Measurements from ENCODE around the gene FMOD. TPM values are rescaled to one million over a fixed set of nuclear protein-coding genes. Genes with fewer than 3 reads are reported as not detected.

FMOD gene
- total RNA-seq (10 to 100 TPM; 46.3 to 93.4 TPM), polyA plus RNA-seq (10 to 100 TPM; 16.5 to 19.4 TPM)
- long read RNA-seq, donor 1, transcript FMOD-201 (3 exons, 3,310 nt) = major isoform, 12 of 60 reads
- long read RNA-seq, donor 1, partial matches to known transcripts = 48 of 60 reads
- long read RNA-seq, donor 1, other reads (novel, unspliced or antisense) = 0 of 60 reads
- long read RNA-seq, donor 2, transcript FMOD-201 (3 exons, 3,310 nt) = major isoform, 5 of 23 reads
- long read RNA-seq, donor 2, partial matches to known transcripts = 17 of 23 reads
- long read RNA-seq, donor 2, other reads (novel, unspliced or antisense) = 0 of 23 reads
- long read RNA-seq, donor 3, transcript FMOD-201 (3 exons, 3,310 nt) = major isoform, 8 of 29 reads
- long read RNA-seq, donor 3, partial matches to known transcripts = 21 of 29 reads
- long read RNA-seq, donor 3, other reads (novel, unspliced or antisense) = 0 of 29 reads
- long read RNA-seq, donor 4, transcript FMOD-201 (3 exons, 3,310 nt) = major isoform, 7 of 88 reads
- long read RNA-seq, donor 4, partial matches to known transcripts = 81 of 88 reads
- long read RNA-seq, donor 4, other reads (novel, unspliced or antisense) = 0 of 88 reads
- long read RNA-seq, donor 5, transcript FMOD-201 (3 exons, 3,310 nt) = major isoform, 8 of 51 reads
- long read RNA-seq, donor 5, partial matches to known transcripts = 43 of 51 reads
- long read RNA-seq, donor 5, other reads (novel, unspliced or antisense) = 0 of 51 reads

DNA sequence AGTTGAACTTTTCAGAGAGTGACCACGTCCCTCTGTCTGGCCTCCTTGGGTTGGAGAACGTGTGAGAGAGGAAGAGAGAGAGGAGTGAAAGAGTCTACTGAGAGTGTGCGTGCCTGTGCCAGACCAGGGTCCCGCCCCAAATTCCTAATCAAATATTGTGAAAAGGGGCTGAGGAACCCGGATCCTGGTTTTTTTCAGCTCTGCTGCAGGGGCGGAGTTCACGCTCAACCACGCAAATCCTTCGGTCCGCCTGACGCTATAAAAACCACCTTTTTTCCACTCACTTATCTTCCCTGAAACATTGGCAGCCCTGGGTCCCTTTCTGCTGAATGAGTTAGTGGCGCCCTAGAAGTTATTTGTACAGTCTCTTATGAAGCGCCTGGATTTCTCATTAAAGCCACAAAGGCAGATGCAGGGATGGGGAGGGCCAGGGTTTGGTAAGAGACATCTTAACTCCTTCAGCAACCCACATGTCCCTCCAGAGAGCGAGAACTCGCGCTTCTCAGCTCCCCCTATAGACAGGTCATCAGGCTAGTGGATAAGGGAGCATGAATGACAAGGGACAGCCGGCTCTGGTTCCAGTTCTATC, at the start of gene FMOD:
FMOD (minus strand) TSS at position 86 of the 589 bp plus-strand sequence. CDS start 2,852 bp downstream, outside the sequence.
- no peaks in the 10 kb centered on the region for H3K9me3 ChIP-seq (ENCODE audit: control insufficient read depth in 4 of 4, insufficient read depth in 3 of 4, low read length in 3 of 4)
- H3K4me3 ChIP-seq = no peak within 1 kb of the TSS
- H3K4me1 ChIP-seq (ENCODE audit: control insufficient read depth in 5 of 5, insufficient read depth in 5 of 5, low read length in 5 of 5) = peaks cover 0 to 46% (median 12%) of the 10 kb centered on the region in 5 donors
- ATAC-seq (ENCODE audit: insufficient read depth, low FRiP score) (no peak), DNase-seq (peak; percentile 86 to 93 (median 91))
- no peaks in the 10 kb centered on the region for H3K27me3 ChIP-seq (ENCODE audit: control insufficient read depth in 3 of 3, insufficient read depth in 3 of 3, low read length in 2 of 3)
- peak within 1 kb of the TSS in 1 of 2 donors; percentile 43 for H3K27ac ChIP-seq (ENCODE audit: low read depth in 1 of 2, low read length in 1 of 2)
- TF ChIP-seq, protein P1, sequence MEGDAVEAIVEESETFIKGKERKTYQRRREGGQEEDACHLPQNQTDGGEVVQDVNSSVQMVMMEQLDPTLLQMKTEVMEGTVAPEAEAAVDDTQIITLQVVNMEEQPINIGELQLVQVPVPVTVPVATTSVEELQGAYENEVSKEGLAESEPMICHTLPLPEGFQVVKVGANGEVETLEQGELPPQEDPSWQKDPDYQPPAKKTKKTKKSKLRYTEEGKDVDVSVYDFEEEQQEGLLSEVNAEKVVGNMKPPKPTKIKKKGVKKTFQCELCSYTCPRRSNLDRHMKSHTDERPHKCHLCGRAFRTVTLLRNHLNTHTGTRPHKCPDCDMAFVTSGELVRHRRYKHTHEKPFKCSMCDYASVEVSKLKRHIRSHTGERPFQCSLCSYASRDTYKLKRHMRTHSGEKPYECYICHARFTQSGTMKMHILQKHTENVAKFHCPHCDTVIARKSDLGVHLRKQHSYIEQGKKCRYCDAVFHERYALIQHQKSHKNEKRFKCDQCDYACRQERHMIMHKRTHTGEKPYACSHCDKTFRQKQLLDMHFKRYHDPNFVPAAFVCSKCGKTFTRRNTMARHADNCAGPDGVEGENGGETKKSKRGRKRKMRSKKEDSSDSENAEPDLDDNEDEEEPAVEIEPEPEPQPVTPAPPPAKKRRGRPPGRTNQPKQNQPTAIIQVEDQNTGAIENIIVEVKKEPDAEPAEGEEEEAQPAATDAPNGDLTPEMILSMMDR (IDR thresholded peaks at IDR 0.05; ENCODE audit: control extremely low read depth, extremely low read depth) = no peak
- H3K36me3 ChIP-seq (ENCODE audit: control insufficient read depth in 4 of 4, insufficient read depth in 4 of 4, low read length in 4 of 4) = peaks cover 0 to 10% (median 5%) of the 10 kb centered on the region in 4 donors
- 14 to 33% methylated on average over 17 of the region's 17 CpGs for WGBS, 2 donors
- H3K9ac ChIP-seq (ENCODE audit: insufficient read depth in 1 of 2, low read length in 2 of 2) = peak within 1 kb of the TSS in 1 of 2 donors; percentile 90

DNA sequence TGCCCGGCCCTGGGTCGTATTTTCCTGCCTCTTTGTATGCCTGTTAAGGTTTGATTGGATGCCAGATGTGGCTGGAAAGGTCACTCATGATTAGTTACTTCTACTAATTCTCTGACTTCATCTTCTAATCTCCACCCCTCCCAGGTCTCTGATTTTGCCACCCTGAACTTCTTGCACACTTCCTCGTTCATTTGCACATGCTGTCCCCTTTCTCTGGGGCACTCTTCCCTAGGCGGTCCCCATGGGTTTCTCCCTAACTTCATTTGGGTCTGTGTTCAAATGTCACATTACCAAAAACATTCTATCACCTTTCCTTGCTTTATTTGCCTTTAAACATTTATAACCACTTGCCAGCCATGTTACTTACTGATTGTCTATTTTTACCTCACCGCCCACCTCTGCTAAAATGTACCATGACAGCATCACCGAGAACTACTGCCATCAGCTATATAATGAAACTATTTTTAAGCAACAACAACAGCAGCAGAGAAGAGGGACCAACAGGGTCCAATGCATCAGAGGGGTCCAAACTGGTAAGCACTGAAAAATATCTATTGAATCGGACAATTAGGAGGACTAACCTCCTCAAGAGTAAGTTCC, 45.8 kb upstream of the FMOD start:
- Histone ChIP-seq H3K27me3 (ENCODE audit: control insufficient read depth in 3 of 3, insufficient read depth in 3 of 3, low read length in 2 of 3) (no peaks in the 10 kb centered on the region), H3K9me3 (ENCODE audit: control insufficient read depth in 4 of 4, insufficient read depth in 3 of 4, low read length in 3 of 4) (no peaks in the 10 kb centered on the region), H3K36me3 (ENCODE audit: control insufficient read depth in 4 of 4, insufficient read depth in 4 of 4, low read length in 4 of 4) (no peaks in the 10 kb centered on the region), H3K9ac (ENCODE audit: insufficient read depth in 1 of 2, low read length in 2 of 2) (no peak overlapping the region), H3K4me3 (no peak overlapping the region), H3K4me1 (ENCODE audit: control insufficient read depth in 5 of 5, insufficient read depth in 5 of 5, low read length in 5 of 5) (peaks cover 0 to 12% (median 2%) of the 10 kb centered on the region in 5 donors), H3K27ac (ENCODE audit: low read depth in 1 of 2, low read length in 1 of 2) (no peak overlapping the region)
- TF ChIP-seq, protein P1 (IDR thresholded peaks at IDR 0.05; ENCODE audit: control extremely low read depth, extremely low read depth) = no peak
- no peak for ATAC-seq (ENCODE audit: insufficient read depth, low FRiP score)
- no peak for DNase-seq
- 81 to 90% methylated on average over 7 of the region's 7 CpGs for WGBS, 2 donors

GRCh38 chr1:203395751-203396150, 44.8 kb upstream of the FMOD start:
- 55 to 68% methylated on average over 6 of the region's 6 CpGs for WGBS, 2 donors
- no peak for ATAC-seq (ENCODE audit: insufficient read depth, low FRiP score)
- no peaks in the 10 kb centered on the region for H3K9me3 ChIP-seq (ENCODE audit: control insufficient read depth in 4 of 4, insufficient read depth in 3 of 4, low read length in 3 of 4)

More at GRCh38 chr1:203395751-203396150, 44.8 kb upstream of the FMOD start:
- Histone ChIP-seq H3K27ac (ENCODE audit: low read depth in 1 of 2, low read length in 1 of 2) (no peak overlapping the region), H3K9ac (ENCODE audit: insufficient read depth in 1 of 2, low read length in 2 of 2) (peak overlapping the region in 1 of 2 donors; percentile 76), H3K27me3 (ENCODE audit: control insufficient read depth in 3 of 3, insufficient read depth in 3 of 3, low read length in 2 of 3) (no peaks in the 10 kb centered on the region), H3K36me3 (ENCODE audit: control insufficient read depth in 4 of 4, insufficient read depth in 4 of 4, low read length in 4 of 4) (no peaks in the 10 kb centered on the region), H3K4me1 (ENCODE audit: control insufficient read depth in 5 of 5, insufficient read depth in 5 of 5, low read length in 5 of 5) (peaks cover 0 to 2% (median 0%) of the 10 kb centered on the region in 5 donors), H3K4me3 (no peak overlapping the region)
- TF ChIP-seq, protein P1 (IDR thresholded peaks at IDR 0.05; ENCODE audit: control extremely low read depth, extremely low read depth) = no peak
- DNase-seq = peak in 2 of 3 donors; percentile 66 to 71

All from lung (tissue), 16 donors.